ENCODE data around the gene PPM1B.

DNA sequence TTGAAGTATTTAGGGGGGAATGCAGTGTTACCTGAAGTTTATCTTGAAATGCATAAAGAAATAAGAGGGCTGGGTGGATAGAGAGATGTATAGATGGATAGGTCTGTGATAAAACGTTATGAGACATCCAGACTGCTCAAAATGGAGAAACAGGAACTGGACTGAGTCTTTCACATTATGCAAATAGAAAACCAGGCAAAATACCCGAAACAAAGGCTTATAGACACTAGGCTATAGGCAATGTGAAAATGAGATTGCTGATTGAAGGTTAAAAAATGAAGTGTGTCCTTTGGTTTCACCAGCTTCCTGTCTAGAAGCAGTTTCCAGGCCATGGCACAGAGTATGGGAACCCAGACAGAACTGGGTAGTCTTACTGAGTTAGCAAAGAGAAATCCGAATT is 81.7 kb downstream of the PPM1B start:
- TF ChIP-seq CTCF (IDR thresholded peaks at IDR 0.05) (no peak), POLR2A (IDR thresholded peaks at IDR 0.05) (no peak)

All from thyroid gland (tissue), 4 donors.